ENCODE results near the gene DENND2A. TPM values are rescaled to one million over a fixed set of nuclear protein-coding genes. Genes with fewer than 3 reads are reported as not detected.

DENND2A gene, protein sequence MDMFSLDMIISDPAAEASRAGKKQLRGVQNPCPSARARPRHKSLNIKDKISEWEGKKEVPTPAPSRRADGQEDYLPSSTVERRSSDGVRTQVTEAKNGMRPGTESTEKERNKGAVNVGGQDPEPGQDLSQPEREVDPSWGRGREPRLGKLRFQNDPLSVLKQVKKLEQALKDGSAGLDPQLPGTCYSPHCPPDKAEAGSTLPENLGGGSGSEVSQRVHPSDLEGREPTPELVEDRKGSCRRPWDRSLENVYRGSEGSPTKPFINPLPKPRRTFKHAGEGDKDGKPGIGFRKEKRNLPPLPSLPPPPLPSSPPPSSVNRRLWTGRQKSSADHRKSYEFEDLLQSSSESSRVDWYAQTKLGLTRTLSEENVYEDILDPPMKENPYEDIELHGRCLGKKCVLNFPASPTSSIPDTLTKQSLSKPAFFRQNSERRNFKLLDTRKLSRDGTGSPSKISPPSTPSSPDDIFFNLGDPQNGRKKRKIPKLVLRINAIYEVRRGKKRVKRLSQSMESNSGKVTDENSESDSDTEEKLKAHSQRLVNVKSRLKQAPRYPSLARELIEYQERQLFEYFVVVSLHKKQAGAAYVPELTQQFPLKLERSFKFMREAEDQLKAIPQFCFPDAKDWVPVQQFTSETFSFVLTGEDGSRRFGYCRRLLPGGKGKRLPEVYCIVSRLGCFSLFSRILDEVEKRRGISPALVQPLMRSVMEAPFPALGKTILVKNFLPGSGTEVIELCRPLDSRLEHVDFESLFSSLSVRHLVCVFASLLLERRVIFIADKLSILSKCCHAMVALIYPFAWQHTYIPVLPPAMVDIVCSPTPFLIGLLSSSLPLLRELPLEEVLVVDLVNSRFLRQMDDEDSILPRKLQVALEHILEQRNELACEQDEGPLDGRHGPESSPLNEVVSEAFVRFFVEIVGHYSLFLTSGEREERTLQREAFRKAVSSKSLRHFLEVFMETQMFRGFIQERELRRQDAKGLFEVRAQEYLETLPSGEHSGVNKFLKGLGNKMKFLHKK
- total RNA-seq = not detected in 2 replicates

DNA sequence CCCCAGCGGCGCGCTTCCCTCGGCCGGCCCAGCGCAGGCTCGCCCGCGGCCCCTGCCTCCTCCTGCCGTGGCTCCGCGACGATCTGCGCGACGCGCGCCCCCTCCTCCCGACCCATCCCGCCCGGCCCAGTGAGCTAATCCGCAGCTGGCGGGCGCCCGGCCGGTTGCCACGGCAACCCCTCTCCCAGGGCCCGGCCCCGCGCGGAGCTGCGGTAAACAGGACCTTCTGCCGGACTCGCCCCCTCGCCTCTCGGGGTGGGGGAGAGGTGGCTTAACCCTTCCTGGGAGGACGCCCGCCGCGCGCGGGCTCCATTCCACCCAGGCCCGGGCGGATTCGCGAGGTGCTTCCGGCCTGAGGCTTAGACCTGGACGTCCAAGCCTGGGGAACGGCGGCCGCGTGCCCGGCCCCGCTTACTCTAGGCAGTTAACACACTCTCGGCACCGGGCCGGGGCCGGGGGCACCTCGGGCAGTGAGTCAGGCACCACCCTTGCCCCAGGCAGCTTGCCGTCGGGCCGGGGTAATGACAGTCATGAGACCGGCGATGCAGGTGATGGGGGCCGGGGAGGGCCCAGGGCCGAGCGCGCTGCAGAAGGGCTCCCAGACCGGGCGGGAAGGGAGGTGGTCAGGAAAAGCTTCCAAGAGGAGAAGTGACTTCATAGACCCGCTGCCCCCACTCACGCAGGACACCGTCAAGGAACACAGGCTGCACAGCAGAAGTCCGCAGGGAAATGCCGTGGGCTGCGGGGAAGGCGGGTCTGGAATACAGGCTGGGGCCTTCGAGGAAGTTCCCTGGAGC lies at the start of gene DENND2A:
TSS of gene DENND2A (minus strand) at position 87 of the 797 bp plus-strand sequence. CDS start 38,416 bp downstream, outside the sequence.
- intact Hi-C loops (cut with micrococcal nuclease) = no loop called here

DNA sequence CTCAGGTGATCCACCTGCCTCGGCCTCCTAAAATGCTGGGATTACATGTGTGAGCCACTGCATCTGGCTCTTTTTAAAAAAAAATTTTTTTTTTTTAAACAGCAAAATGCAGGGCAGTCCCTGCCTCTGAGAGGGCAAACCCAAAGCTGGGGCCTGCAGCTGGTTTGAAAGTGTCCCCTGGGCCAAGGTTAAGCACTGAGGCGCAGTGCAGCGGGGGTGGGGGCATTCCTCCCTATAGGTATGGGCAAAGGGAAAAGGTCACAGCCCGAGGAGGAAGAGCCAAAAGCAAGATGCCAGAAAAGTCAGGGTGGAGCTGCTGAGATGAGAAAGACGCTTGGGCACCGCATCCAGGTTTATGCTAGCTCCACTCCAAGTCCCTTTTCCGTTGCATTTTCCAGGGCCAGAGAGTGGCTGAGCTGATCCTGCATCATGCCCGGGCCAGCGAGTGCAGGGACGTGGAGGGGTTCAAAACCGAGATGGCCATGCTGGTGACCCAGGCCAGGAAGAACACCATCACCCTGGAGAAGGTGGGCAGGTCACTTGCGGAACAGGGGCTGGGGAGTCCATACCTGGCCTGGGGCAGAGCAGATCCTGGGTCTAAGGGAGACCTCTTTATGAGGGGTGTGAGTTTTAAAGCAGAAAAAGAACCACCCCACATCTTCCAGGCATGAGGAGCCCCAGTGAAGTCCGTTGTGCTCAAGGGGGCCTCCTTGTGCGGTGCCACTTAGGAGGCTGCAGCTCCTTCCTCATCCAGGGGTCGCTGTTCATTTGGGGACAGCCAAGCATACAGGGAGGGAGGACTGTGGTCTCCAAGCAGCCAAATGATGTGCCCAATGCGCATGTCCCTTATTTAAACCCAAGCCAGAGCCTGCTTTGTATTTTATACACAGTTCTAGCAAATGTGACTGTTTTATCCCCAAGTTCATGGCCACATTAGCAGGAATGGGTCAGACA lies 48.9 kb upstream of the DENND2A start:
- intact Hi-C loops (cut with micrococcal nuclease) = loop anchor here (10.0 kb wide), 1 partner anchor 1045 kb away; the partner anchor contains the start of gene SSBP1

DNA sequence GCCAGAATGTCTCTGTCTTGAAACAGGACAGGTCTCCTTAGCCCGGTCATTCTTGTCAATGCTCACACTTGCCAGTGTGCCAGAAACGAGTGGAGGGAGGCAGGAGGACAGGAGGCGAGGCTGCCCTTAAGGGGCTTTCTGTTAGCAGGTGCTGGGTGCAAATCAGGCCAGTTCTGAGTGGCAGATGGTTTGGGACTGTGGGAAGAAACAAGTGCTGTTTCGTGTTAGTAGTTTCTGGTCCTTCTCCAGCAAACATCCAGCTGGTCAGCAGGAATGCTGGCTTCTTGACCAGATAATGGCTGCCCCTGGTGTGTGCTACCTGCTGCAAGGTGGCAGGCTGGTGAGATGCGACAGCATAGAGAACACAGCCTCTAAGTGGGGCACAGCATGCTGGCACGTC lies 47.7 kb upstream of the DENND2A start:
- intact Hi-C loops (cut with micrococcal nuclease) = no loop called here

DNA sequence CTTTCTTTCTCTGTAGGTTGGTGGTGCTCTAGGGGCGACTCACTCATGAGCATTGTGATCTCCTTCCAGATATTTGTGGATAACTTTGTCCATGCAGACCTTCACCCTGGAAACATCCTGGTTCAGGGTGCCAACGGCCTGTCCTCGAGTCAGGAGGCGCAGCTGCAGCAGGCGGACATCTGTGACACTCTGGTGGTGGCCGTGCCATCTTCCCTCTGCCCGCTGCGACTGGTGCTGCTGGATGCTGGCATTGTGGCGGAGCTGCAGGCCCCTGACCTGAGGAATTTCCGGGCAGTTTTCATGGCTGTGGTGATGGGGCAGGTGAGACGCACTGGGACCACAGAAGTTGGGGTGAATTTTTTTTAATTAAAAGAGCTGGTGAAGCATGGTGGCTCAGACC lies 46.3 kb upstream of the DENND2A start:
- intact Hi-C loops (cut with micrococcal nuclease) = no loop called here

DNA sequence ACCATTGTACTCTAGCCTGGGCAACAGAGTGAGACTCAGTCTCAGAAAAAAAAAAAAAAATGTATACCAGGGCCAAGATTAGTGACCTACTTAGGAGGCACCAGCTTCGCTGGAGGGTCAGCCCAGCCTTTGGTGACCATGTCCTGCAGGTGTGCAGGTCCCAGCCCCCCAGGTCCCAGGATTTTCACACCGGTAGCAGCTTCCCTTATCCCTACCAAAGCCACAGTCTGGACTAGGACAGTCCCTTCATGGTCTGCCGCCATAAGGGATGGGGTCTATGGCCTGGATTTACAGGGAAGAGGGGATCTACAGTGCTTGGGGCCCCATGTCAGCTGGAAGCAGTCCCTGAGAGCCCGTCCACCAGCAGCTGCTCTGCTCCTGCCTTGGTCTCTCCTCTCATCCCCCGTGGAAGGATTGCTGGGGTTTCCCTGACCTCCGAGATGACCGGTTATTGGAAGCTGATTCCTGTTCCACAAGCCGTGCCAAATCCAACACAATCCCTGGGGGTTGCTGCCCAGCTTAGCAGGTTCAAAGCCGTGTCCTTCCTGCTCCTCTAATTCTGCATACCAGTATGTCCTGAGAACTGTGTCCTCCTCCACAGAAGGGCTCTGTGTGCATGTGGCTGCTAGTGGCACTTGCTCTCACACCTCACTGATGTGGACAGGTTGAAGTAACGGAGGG lies 44.9 kb upstream of the DENND2A start:
- intact Hi-C loops (cut with micrococcal nuclease) = no loop called here

DNA sequence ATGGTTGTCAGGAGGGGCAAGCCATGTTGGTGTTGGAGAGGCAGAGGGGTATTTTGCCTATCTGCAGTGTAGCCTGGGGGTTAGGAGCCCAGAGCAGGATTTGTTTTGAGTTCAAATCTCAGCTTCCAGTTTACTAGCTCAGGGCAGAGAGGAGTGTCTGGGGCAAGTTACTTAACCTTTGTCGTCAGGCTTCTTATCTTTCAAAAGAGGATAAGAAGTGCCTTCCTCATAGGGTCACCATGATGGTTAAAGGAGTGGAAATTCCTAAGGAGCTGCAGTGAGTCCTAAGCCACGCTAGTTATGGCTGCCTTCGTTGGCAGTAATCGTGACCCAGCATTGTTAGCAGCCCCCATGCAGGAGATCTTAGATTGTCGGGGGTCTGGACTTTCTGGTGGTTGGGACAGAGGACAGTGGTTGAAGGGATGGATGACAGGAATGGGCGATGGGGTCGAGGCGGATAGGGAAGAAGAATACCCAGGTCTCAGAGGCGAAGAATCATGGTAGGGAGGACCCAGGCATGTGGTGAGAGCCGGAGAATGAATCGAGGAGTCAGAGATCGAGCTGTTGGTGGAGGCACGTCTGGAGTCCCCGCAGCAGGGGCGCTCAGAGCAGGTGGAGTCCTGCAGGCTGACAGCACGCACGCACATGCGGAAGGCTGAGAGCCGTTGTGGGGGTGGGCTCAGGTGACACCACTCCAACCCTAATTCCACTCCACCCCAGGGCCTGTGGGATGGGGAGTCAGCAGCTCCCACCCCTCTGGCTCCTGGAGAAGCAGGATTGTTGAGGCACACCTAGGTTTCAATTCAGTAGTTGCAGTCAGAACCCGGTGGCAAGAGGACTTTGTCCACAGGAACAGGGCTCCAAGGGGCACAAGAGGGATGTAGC lies 43.7 kb upstream of the DENND2A start:
- intact Hi-C loops (cut with micrococcal nuclease) = no loop called here

DNA sequence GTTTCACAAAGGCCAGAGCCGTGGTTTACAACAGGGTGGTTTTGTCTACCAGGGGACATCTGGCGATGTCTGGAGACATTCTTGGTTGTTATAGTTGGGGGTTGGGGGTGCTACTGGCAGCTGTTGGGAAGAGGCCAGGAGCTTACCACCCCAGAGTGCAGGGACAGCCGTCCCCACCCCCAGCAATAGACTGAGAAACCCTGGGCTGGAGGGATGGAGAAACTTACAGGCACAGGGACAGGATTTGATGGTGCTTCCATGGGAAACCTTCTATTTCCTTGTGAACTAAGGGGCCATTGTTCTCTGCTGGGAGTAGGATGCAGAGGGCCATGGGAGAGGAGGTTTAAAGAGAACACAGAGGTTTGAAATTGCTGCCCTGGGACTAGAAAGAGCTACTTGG lies 43.0 kb upstream of the DENND2A start:
- intact Hi-C loops (cut with micrococcal nuclease) = no loop called here

DNA sequence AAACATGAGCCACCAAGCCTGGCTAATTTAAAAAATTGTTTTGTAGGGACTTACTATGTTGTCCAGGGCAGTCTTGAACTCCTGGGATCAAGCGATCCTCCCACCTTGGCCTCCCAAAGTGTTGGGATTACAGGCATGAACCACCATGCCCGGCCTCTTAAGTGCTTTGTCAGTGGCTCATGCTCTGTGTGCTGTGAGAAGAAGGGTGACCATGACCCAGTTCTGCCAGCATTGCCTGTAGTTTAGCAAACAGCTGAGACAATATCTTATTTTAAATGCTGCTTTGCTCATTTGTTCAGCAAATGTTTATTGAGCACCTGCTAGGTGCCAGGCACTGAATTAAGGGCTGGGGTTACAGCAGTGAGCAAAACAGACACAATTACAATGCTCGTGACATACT lies 41.2 kb upstream of the DENND2A start:
- intact Hi-C loops (cut with micrococcal nuclease) = no loop called here

DNA sequence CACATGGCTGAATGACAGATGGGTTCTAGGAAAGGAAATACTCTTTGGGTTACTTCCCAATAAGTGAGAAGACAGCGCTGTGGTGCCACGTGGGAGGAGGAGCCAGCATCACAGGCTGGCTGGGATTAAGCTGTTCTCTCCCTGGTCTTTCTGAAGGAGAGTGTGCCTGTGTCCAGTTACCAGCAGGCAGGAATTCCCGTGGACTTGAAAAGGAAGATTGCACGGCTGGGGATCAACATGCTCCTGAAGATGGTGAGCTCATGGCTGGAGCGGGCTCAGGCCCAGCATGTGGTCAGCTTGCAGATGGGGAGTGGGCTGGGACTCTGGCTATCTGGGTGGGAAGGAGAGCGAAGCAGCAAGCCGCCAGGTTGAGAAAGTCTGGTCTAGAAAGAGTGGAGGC lies 40.3 kb upstream of the DENND2A start:
- intact Hi-C loops (cut with micrococcal nuclease) = no loop called here

DNA sequence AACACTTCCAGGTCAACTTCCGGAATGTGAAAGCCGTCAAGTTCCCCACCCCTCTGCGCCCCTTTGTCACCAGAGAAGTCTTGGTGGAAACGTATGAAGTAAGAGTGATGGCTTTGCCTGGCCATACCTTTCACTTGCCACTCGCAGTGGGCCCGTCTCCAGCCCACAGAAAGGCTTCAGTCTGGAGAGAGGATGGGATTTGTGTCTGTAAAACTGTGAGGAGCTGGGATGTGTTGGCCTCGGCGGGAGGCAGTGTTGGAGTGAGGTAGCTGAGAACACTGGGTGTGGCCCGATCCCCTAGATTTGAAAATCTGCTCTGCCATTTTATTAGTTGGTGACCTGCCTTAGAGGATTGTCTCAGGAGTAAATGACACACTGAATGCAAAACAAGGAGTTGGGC lies 38.6 kb upstream of the DENND2A start:
- intact Hi-C loops (cut with micrococcal nuclease) = loop anchor here (10.0 kb wide), 1 partner anchor 876 kb away; the partner anchor contains the start of gene AGK

DNA sequence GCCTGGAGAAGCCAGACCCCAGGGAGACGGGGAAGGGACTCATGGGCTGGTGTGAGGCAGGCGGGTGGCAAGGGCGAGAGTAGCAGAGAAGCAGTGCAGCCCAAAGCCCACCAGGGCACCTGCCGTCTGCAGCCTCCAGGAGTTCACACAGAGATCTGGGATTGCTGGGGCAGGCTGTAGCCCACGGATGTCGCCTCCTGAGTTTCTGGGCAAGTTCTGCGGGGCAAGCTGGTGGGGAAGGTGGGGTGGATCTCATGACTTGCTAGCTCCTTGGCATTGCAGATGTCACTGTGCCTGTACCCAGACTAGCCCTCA lies 38.2 kb upstream of the DENND2A start:
- intact Hi-C loops (cut with micrococcal nuclease) = loop anchor here (10.0 kb wide), 1 partner anchor 876 kb away; the partner anchor contains the start of gene AGK

DNA sequence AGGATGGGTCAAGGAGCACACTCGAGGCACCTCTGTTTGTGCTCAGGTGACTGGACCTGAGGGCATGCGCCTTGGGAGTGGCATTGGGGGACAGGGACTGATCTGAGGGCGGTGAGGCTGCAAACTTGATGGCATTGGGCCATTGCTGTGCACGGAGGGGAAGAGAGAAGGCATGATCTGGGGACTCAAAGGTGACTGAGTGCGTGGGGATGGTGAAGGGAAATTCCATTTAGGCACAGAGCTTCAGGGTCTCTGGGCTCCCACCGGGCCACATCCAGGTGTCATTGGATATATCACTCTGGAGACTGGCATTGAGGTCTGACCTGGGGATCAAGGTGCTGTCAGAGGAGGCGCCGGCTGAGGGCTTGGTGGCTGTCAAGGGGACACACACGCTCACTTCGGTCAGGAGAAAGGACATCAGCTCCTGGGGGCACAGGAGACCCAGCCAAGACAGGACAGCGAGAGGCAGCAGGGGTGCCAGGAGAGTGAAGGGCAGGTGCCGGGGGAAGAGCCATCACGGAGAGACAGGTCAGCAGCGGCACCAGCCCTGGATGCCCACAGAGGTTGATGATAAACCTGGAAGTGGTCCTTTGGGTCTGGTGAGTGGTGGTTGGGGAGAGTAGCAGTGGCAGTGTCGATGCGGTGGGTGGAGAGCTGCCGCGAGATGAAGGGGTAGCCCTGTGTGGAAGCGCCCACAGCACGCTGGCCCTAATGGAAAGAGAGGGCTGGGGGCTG lies 37.6 kb upstream of the DENND2A start:
- intact Hi-C loops (cut with micrococcal nuclease) = loop anchor here (10.0 kb wide), 1 partner anchor 877 kb away; the partner anchor contains the start of gene AGK

DNA sequence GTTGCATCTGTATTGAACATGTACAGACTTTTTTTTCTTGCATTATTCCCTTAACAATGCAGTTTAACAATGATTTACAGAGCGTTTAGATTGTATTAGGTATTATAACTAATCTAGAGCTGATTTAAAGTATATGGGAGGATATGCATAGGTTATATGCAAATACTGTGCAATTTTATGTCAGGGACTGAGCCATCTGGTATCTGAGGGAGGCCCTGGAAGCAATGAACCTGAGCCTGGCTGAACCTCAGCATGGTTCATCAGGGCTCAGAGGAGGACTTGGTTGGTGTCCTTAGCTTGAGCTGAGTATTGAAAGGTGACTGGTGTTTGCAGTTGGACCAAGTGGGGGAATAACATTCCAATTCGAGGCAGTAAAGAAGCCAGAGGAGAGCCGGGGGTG lies 36.9 kb upstream of the DENND2A start:
- intact Hi-C loops (cut with micrococcal nuclease) = loop anchor here (10.0 kb wide), 1 partner anchor 877 kb away; the partner anchor contains the start of gene AGK

DNA sequence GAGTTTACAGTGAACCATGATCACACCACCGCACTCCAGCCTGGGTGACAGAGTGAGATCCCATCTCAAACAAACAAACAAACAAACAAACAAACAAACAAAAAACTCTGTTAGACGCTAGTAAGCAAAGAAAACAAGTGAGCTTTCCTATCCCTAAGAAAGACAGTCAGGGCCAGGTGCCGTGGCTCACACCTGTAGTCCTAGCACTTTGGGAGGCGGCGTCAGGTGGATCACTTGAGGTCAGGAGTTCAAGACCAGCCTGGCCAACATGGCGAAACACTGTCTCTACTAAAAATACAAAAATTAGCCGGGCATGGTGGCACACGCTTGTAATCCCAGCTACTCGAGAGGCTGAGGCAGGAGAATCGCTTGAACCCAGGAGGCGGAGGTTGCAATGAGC lies 36.3 kb upstream of the DENND2A start:
- intact Hi-C loops (cut with micrococcal nuclease) = loop anchor here (10.0 kb wide), 1 partner anchor 878 kb away; the partner anchor contains the start of gene AGK

DNA sequence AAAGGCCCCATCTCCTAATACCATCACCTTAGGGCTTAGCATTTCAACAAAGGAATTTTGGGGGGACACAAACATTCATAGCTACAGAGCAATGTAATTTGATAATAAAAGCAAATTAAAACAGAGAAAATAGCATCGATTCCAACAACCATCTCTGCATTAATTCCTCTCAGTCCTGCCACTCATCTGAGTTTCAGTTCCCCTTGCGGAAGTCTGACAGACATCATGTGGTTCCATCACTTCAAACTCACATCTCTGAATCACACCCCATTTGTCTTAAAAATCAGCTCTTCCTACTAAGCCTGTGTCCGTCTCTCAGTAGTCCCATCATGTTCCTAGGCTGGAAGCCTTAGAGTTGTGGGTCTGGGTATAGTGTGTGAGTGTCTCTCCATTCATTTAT lies 35.7 kb upstream of the DENND2A start:
- intact Hi-C loops (cut with micrococcal nuclease) = loop anchor here (10.0 kb wide), 1 partner anchor 878 kb away; the partner anchor contains the start of gene AGK

DNA sequence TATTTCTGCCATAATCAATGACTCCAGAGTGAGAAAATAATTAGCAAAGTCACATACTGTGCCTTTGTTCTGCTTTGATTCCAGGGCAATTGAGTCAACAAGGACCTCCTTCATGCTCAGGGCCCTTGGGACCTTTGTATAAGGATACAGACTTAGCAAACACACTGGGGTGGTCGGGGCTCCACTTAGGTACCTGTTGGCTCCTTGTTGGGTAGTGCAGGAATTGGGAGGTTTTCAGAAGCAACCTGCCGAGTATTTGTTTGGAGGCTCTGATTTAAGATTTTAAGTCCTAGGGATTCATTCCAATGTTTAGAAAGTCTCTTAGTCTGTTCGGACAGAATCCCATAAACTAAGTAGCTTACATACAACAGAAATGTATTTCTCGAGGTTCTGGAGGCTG lies 35.1 kb upstream of the DENND2A start:
- intact Hi-C loops (cut with micrococcal nuclease) = loop anchor here (10.0 kb wide), 1 partner anchor 879 kb away; the partner anchor contains the start of gene AGK
